ENCODE data around the gene DNM3. TPM values are rescaled to one million over a fixed set of nuclear protein-coding genes. Genes with fewer than 3 reads are reported as not detected.

DNM3 gene
- total and polyA plus RNA-seq, 12 donors, result 7.2 to 78.6 (median 18.4) TPM

DNA sequence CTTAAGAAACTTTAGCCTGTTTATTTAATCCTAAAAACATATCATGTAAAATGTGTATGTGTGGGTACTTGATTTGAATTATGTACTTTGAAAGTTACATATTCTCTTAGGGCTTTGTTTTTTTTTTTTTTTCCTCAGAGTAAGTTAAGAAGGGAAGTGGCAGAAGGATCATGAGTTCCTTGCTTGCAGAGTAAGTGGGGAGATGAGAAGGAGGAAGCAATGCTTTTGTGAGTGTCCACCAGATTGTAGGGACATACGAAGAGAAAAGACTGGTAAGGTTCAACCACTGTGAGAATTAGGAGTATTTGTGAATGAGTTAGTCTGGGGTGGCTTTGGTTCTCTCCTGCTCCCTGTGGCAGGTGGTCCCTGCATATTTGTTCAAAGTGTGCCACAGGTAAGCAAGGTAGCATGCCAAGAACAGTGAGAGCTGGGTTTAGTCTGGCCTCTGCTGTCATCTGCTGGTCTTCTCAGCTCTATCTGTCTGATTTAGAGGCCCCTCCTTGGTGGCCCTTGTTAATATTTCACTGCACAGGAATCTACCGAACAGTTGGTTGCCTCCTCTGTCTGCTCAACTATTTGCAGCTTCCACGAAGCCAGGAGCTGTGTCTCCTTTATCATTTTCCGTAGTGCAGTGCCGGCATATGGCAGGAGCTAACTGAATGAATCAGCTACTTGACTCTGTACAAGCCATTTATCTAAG is 9.5 kb downstream of the DNM3 start:
- intact Hi-C loops (cut with DNase I), result no loop called here
- TF ChIP-seq CTCF (IDR thresholded peaks at IDR 0.05), result no peak

DNA sequence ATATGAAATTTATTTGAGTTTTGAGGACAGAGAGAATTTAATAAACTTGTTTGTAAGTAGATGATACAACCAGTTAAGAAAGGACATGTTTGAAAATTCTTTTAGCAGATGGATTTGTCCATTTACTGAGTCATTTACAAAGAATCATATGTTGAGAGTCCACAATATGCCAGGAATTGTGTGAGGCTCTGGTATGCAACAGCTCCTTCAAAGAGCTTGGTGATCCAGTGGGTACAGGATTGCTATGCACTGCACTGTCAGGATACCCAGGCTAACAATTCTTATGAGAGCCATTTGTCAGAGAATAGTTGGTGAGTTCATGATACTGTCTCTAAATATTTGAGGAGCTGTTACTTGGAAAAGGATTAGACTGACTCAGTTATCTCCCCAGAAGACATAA is 11.0 kb downstream of the DNM3 start:
- Histone ChIP-seq H3K9me3 (replicated peaks in 1 of 3) (no peaks in the 10 kb centered on the region), H3K4me3 (no peak overlapping the region), H3K36me3 (replicated peaks in 1 of 2) (no peaks in the 10 kb centered on the region), H3K27ac (no peak overlapping the region), H3K27me3 (no peaks in the 10 kb centered on the region), H3K4me1 (replicated peaks in 1 of 2) (peaks cover 8 to 17% of the 10 kb centered on the region in 2 donors)
- TF ChIP-seq POLR2A (IDR thresholded peaks at IDR 0.05), result no peak
- TF ChIP-seq CTCF (IDR thresholded peaks at IDR 0.05), result no peak
- no peak for DNase-seq
- intact Hi-C loops (cut with DNase I), result no loop called here

More for the DNA sequence above, 9.5 kb downstream of the DNM3 start:
- Histone ChIP-seq H3K4me3 (no peak overlapping the region), H3K27ac (no peak overlapping the region), H3K9me3 (replicated peaks in 1 of 3) (no peaks in the 10 kb centered on the region), H3K27me3 (no peaks in the 10 kb centered on the region), H3K4me1 (replicated peaks in 1 of 2) (peaks cover 11 to 22% of the 10 kb centered on the region in 2 donors), H3K36me3 (replicated peaks in 1 of 2) (no peaks in the 10 kb centered on the region)
- no peak for DNase-seq
- 61 to 88% (median 64%) methylated on average over 5 of the region's 5 CpGs for WGBS, 4 donors

- DNase-seq, result no peak
- Histone ChIP-seq H3K27me3 (no peaks in the 10 kb centered on the region), H3K9me3 (replicated peaks in 1 of 3) (peaks cover 0 to 3% (median 0%) of the 10 kb centered on the region in 3 donors), H3K36me3 (replicated peaks in 1 of 2) (no peaks in the 10 kb centered on the region), H3K4me1 (replicated peaks in 1 of 2) (peaks cover 0 to 6% of the 10 kb centered on the region in 2 donors), H3K27ac (no peak overlapping the region), H3K4me3 (no peak overlapping the region)
- intact Hi-C loops (cut with DNase I), result no loop called here
- 88 to 100% (median 93%) methylated on average over 1 of the region's 1 CpG for WGBS, 4 donors
- TF ChIP-seq POLR2A (IDR thresholded peaks at IDR 0.05), result no peak
- no peak for TF ChIP-seq CTCF (IDR thresholded peaks at IDR 0.05)
Observed at GRCh38 chr1:171855381-171855780, 14.1 kb downstream of the DNM3 start.

DNA sequence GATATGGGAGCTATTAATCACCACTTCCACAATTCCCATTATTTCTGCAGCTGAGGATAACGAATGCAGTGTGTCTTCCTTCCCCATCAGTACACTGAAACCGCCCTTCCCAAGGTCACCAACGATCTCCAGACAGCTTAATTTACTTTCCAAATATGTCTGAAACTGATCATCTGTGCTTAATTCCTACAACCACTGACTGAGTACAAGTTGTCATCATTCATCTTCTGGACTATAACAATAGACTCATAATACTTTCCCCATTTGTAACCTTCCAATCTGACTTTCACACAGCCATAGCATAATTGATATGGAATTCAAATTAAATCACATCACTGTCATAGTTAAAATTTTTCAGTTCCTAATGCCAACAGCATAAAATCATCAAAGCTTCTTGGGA is 17.4 kb downstream of the DNM3 start:
- WGBS, 4 donors, result 24 to 37% (median 36%) methylated on average over 3 of the region's 3 CpGs
- Histone ChIP-seq H3K27me3 (no peaks in the 10 kb centered on the region), H3K27ac (no peak overlapping the region), H3K4me3 (no peak overlapping the region), H3K4me1 (replicated peaks in 1 of 2) (peaks cover 0 to 6% of the 10 kb centered on the region in 2 donors), H3K9me3 (replicated peaks in 1 of 3) (peaks cover 0 to 3% (median 0%) of the 10 kb centered on the region in 3 donors), H3K36me3 (replicated peaks in 1 of 2) (no peaks in the 10 kb centered on the region)
- DNase-seq, result no peak
- intact Hi-C loops (cut with DNase I), result no loop called here
- TF ChIP-seq POLR2A (IDR thresholded peaks at IDR 0.05), result no peak
- TF ChIP-seq CTCF (IDR thresholded peaks at IDR 0.05), result no peak

Measured in adrenal gland (tissue), 12 donors.